Spleen (tissue), 11 donors: ENCODE data around the gene TMEM86B. TPM values are rescaled to one million over a fixed set of nuclear protein-coding genes. Genes with fewer than 3 reads are reported as not detected.

ENCODE experiments used
- DNase-seq: peaks from one replicate; pipeline ENCODE4 v3.0.0-alpha.2; 2020
- H3K27ac ChIP-seq, 8 donors: fragments of 200-600 bp; sonication (generic) in 7 of 8; 1 replicate in 4 of 8; 2 replicates in 4 of 8; pipeline versions ENCODE4 v1.5.0 to v1.8.0; 2016 to 2021; ENCODE audit warnings: inconsistent platforms in 4 of 8, mild to moderate bottlenecking in 4 of 8, moderate library complexity in 1 of 8
- H3K27me3 ChIP-seq, 7 donors: fragments of 200-600 bp; sonication (generic) in 6 of 7; replicated peaks in 1 of 7; 1 replicate in 4 of 7; 2 replicates in 3 of 7; pipeline versions ENCODE4 v1.5.0 to v1.8.0; 2016 to 2021; ENCODE audit warnings: inconsistent platforms in 3 of 7, mild to moderate bottlenecking in 1 of 7
- H3K36me3 ChIP-seq, 6 donors: fragments of 200-600 bp; sonication (generic) in 5 of 6; 1 replicate in 4 of 6; 2 replicates in 2 of 6; pipeline versions ENCODE4 v1.5.0 to v1.8.0; 2016 to 2021; ENCODE audit warnings: inconsistent platforms in 2 of 6
- H3K4me1 ChIP-seq, 6 donors: fragments of 200-600 bp; sonication (generic) in 5 of 6; 1 replicate in 3 of 6; 2 replicates in 3 of 6; pipeline versions ENCODE4 v1.5.0 to v1.8.0; 2016 to 2021; ENCODE audit warnings: inconsistent platforms in 3 of 6
- H3K4me3 ChIP-seq, 8 donors: fragments of 200-600 bp; sonication (generic) in 7 of 8; 1 replicate in 4 of 8; 2 replicates in 4 of 8; pipeline versions ENCODE4 v1.5.0 to v1.8.0; 2016 to 2021; ENCODE audit warnings: inconsistent platforms in 4 of 8, mild to moderate bottlenecking in 4 of 8, moderate library complexity in 2 of 8
- H3K9me3 ChIP-seq, 8 donors: fragments of 200-600 bp; sonication (generic) in 7 of 8; 1 replicate in 4 of 8; 2 replicates in 4 of 8; pipeline versions ENCODE4 v1.5.0 to v1.8.0; 2016 to 2021; ENCODE audit warnings: inconsistent platforms in 4 of 8
- CTCF ChIP-seq, 11 experiments: fragments of 200-600 bp in 7 of 11; fragments of 450-650 bp in 4 of 11; sonication (generic) in 4 of 11; IDR thresholded peaks in 8 of 11; conservative IDR thresholded peaks in 3 of 11; 1 replicate in 7 of 11; 2 replicates in 4 of 11; pipeline versions ENCODE4 v1.4.0 to v1.8.0; 2016 to 2021; ENCODE audit warnings: antibody characterized with exemption in 11 of 11, inconsistent platforms in 4 of 11, mild to moderate bottlenecking in 1 of 11
- POLR2A ChIP-seq, 3 donors: fragments of 450-650 bp; IDR thresholded peaks; one replicate each; pipeline ENCODE4 v1.5.1; 2017; ENCODE audit warnings: antibody characterized with exemption in 3 of 3, mild to moderate bottlenecking in 1 of 3
- POLR2AphosphoS5 ChIP-seq, 3 donors: sonication (generic); formaldehyde crosslinking; IDR thresholded peaks; one replicate each; pipeline ENCODE4 v1.5.1; 2017; ENCODE audit warnings: antibody characterized with exemption in 3 of 3
- WGBS, 5 donors: extraction: QIAGEN DNeasy Blood & Tissue Kit in 3 of 5; methylation state at CpG; one replicate each; pipeline versions ENCODE4 v1.1.5 to v1.1.7; 2013 to 2018; 5-methylcytosine and 5-hydroxymethylcytosine counted together
- intact Hi-C: fragments of 100-400 bp; cut with DNase I; formaldehyde crosslinking; loops from one replicate; pipeline ENCODE4 v1.15.0; 2023; ENCODE audit warnings: low total_unique reads
- polyA plus RNA-seq, 3 donors: library from polyadenylated mRNA; stranded (reverse); fragments of 200-250 nt; gene quantifications; one replicate each; pipeline ENCODE4 v1.2.1, GENCODE V29; 2013
- total RNA-seq, 7 donors: library from RNA; depleted of rRNA in 3 of 7; stranded (reverse); fragments of >200 nt in 3 of 7; fragmentation: NEBNext Ultra II Directional in 4 of 7; extraction: Animal tissue kit (Norgen Biotek cat#: 25700) in 4 of 7; gene quantifications; one replicate each; pipeline versions ENCODE4 v1.1.0 to v1.2.1, GENCODE V29; 2016 to 2021
- donor health status: healthy with polysubstance abuse.
- donor health status: DM: no; HTN: no; CAD: no; lungs with moderate emphysema.
- donor health status: DM: no; HTN: no; CAD: no.
- donor health status: Bipolar disorder and iron deficiency.
- donor health status: healthy.
- donor health status: DM: no; HTN: no; CAD: no.
- donor health status: DM: yes; HTN: yes; CAD: no.

TMEM86B gene
- total and polyA plus RNA-seq, 10 donors, result 7.5 to 31.5 (median 10.5) TPM

DNA sequence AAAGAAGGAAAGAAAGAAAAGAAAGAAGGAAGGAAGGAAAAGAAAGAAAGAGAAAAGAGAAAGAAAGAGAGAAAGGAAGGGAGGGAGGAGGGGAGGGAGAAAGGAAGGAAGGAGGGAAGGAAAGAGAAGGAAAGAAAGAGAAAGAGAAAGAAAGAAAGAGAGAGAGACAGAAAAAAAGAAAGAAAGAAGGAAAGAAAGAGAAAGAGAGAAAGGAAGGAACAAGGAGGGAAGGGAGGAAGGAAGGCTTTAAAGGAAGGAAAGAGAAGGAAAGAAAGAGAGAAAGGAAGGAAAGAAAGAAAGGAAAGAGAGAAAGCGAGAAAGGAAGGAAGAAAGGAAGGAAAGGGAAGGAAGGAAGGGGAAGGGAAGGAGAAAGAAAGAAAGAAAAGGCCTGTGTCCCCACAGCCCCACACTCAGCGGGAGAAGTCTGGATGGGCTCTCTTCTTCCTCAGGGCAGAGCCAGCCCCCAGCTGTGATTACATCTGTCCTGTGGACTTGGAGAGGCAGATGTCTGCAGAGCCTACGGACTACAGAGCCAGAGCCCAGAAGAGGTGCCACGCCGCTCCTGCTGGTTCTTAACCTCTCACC is 28.9 kb downstream of the TMEM86B start:
- H3K27me3 ChIP-seq, result peaks cover 0 to 31% (median 0%) of the 10 kb centered on the region in 7 donors
- H3K9me3 ChIP-seq, result no peaks in the 10 kb centered on the region
- peaks cover 0 to 24% (median 10%) of the 10 kb centered on the region in 6 donors for H3K4me1 ChIP-seq
- WGBS, 5 donors, result 55 to 68% (median 64%) methylated on average over 5 of the region's 5 CpGs
- no peak for TF ChIP-seq CTCF (IDR thresholded peaks at IDR 0.05 in 8 of 11, conservative IDR thresholded peaks at IDR 0.05 in 3 of 11)
- TF ChIP-seq POLR2A (IDR thresholded peaks at IDR 0.05), result no peak
- no peak for TF ChIP-seq POLR2AphosphoS5 (IDR thresholded peaks at IDR 0.05)
- H3K4me3 ChIP-seq, result no peak overlapping the region
- H3K36me3 ChIP-seq, result peaks cover 0 to 69% (median 0%) of the 10 kb centered on the region in 6 donors
- peak overlapping the region in 6 of 8 donors; percentile 20 to 67 (median 53) for H3K27ac ChIP-seq
- intact Hi-C loops, result no loop called here
- DNase-seq, result no peak

DNA sequence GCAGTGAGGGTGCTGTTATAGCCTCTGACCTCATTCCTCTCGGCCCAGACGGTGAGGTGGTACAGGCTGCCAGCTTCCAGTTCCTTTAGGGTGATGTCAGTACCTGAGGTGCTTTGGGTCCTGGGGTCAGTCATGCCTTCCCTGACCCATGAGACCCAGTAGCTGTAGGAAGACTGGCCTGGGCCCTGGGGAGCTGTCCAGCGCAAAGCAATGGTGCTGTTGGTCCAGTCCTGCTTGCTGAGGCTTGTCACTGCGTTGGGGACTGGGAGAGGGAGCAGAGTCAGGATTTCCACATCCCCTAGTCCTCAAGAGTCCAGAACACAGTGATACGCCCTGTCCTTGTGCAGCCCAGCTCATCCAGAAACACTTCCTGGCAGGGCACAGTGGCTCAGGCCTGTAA is 29.9 kb downstream of the TMEM86B start:
- WGBS, 5 donors, result 38 to 79% (median 58%) methylated on average over 4 to 5 of the region's 5 CpGs
- H3K4me1 ChIP-seq, result peaks cover 0 to 24% (median 7%) of the 10 kb centered on the region in 6 donors
- peak overlapping the region in 5 of 8 donors; percentile 44 to 67 (median 62) for H3K27ac ChIP-seq
- peaks cover 0 to 30% (median 0%) of the 10 kb centered on the region in 7 donors for H3K27me3 ChIP-seq
- TF ChIP-seq POLR2AphosphoS5 (IDR thresholded peaks at IDR 0.05), result peak in 2 of 3 donors; percentile 42 to 63
- no peak for TF ChIP-seq POLR2A (IDR thresholded peaks at IDR 0.05)
- no peak for TF ChIP-seq CTCF (IDR thresholded peaks at IDR 0.05 in 8 of 11, conservative IDR thresholded peaks at IDR 0.05 in 3 of 11)
- intact Hi-C loops, result no loop called here
- H3K9me3 ChIP-seq, result no peaks in the 10 kb centered on the region
- H3K36me3 ChIP-seq, result peaks cover 0 to 80% (median 0%) of the 10 kb centered on the region in 6 donors
- DNase-seq, result no peak
- H3K4me3 ChIP-seq, result no peak overlapping the region

DNA sequence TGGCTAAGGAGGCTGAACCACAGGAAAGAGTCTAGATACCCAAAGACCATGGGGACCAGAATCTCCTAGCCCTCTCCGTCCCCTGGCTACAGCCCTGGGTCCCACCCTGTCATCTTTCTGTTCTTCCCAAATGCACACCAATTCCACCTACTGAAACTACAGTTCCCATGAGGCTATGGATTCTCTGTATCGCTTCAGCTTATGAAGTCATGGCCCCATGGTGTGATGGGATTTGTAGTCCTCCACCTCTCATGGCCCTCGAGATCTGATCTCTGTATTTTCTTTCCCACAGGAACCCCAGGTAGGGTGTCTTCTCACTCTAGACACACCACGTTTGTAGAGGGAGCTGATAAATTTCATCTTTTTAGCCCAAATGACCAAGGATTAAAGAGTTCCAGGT is 31.0 kb downstream of the TMEM86B start:
- no peak for TF ChIP-seq POLR2AphosphoS5 (IDR thresholded peaks at IDR 0.05)
- TF ChIP-seq CTCF (IDR thresholded peaks at IDR 0.05 in 8 of 11, conservative IDR thresholded peaks at IDR 0.05 in 3 of 11), result no peak

GRCh38 chr19:55196803-55197202 is 31.8 kb downstream of the TMEM86B start:
- Histone ChIP-seq H3K27ac (no peak overlapping the region), H3K9me3 (no peaks in the 10 kb centered on the region), H3K36me3 (peaks cover 0 to 91% (median 0%) of the 10 kb centered on the region in 6 donors), H3K27me3 (peaks cover 0 to 47% (median 0%) of the 10 kb centered on the region in 7 donors), H3K4me1 (peaks cover 0 to 21% (median 6%) of the 10 kb centered on the region in 6 donors), H3K4me3 (no peak overlapping the region)
- intact Hi-C loops, result no loop called here
- TF ChIP-seq POLR2AphosphoS5 (IDR thresholded peaks at IDR 0.05) (no peak), CTCF (IDR thresholded peaks at IDR 0.05 in 8 of 11, conservative IDR thresholded peaks at IDR 0.05 in 3 of 11) (no peak), POLR2A (IDR thresholded peaks at IDR 0.05) (no peak)
- no peak for DNase-seq
- 85 to 94% (median 87%) methylated on average over 10 of the region's 10 CpGs for WGBS, 5 donors

More for the DNA sequence above, 31.0 kb downstream of the TMEM86B start:
- no peak overlapping the region for H3K4me3 ChIP-seq
- peak overlapping the region in 1 of 8 donors; percentile 63 for H3K27ac ChIP-seq
- H3K36me3 ChIP-seq, result peaks cover 0 to 89% (median 0%) of the 10 kb centered on the region in 6 donors
- H3K27me3 ChIP-seq, result peaks cover 0 to 41% (median 0%) of the 10 kb centered on the region in 7 donors
- intact Hi-C loops, result no loop called here
- DNase-seq, result no peak
- peaks cover 0 to 21% (median 6%) of the 10 kb centered on the region in 6 donors for H3K4me1 ChIP-seq
- WGBS, 5 donors, result 48 to 67% (median 60%) methylated on average over 4 of the region's 4 CpGs
- H3K9me3 ChIP-seq, result no peaks in the 10 kb centered on the region
